Upper lobe of right lung (tissue), 1 donor: ENCODE results near the gene TMEM129. TPM values are rescaled to one million over a fixed set of nuclear protein-coding genes. Genes with fewer than 3 reads are reported as not detected.

ENCODE experiments used
- ATAC-seq: fragments of 200-7000 bp; cut with Tn5 transposase; one replicate; pipeline ENCODE4 v1.9.1; 2020; ENCODE audit warnings: mild to moderate bottlenecking, moderate library complexity
- DNase-seq: peaks from one replicate; pipeline ENCODE4 v3.0.0-alpha.2; 2020
- H3K27ac ChIP-seq: fragments of 200-600 bp; one replicate; pipeline ENCODE4 v1.8.0; 2022
- H3K27me3 ChIP-seq: fragments of 200-600 bp; one replicate; pipeline ENCODE4 v1.8.0; 2022; ENCODE audit warnings: mild to moderate bottlenecking
- H3K36me3 ChIP-seq: fragments of 200-600 bp; one replicate; pipeline ENCODE4 v1.8.0; 2022
- H3K4me1 ChIP-seq: fragments of 200-600 bp; one replicate; pipeline ENCODE4 v1.8.0; 2022
- H3K4me3 ChIP-seq: fragments of 200-600 bp; one replicate; pipeline ENCODE4 v1.8.0; 2022; ENCODE audit warnings: mild to moderate bottlenecking
- H3K9me3 ChIP-seq: fragments of 200-600 bp; one replicate; pipeline ENCODE4 v1.8.0; 2022
- intact Hi-C: fragments of 100-400 bp; cut with DNase I; formaldehyde crosslinking; loops from one replicate; pipeline ENCODE4 v1.11.0; 2022
- long read RNA-seq: library from polyadenylated mRNA; unstranded; transcript quantifications from one replicate; pipeline ENCODE4 v2.0.0, GENCODE V29; 2021
- total RNA-seq: library from RNA; stranded (reverse); fragmentation: NEBNext Ultra II Directional; extraction: Animal tissue kit (Norgen Biotek cat#: 25700); gene quantifications from one replicate; pipeline ENCODE4 v1.2.1, GENCODE V29; 2021
- TF ChIP-seq, protein P1 (sequence below): fragments of 200-600 bp; IDR thresholded peaks from one replicate; pipeline ENCODE4 v1.8.0; 2022; ENCODE audit warnings: antibody characterized with exemption
- donor health status: DM: no; HTN: yes; CAD: no; lungs with severe emphysema.

Gene TMEM129, protein sequence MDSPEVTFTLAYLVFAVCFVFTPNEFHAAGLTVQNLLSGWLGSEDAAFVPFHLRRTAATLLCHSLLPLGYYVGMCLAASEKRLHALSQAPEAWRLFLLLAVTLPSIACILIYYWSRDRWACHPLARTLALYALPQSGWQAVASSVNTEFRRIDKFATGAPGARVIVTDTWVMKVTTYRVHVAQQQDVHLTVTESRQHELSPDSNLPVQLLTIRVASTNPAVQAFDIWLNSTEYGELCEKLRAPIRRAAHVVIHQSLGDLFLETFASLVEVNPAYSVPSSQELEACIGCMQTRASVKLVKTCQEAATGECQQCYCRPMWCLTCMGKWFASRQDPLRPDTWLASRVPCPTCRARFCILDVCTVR
- total RNA-seq, result 33.2 TPM
- long read RNA-seq, transcript TMEM129-204 (2 exons, 958 nt), result minor isoform, 9 of 129 reads
- long read RNA-seq, transcript TMEM129-202 (4 exons, 2,810 nt), result major isoform, 55 of 129 reads
- long read RNA-seq, partial matches to known transcripts, result 30 of 129 reads
- long read RNA-seq, other reads (novel, unspliced or antisense), result 29 of 129 reads

DNA sequence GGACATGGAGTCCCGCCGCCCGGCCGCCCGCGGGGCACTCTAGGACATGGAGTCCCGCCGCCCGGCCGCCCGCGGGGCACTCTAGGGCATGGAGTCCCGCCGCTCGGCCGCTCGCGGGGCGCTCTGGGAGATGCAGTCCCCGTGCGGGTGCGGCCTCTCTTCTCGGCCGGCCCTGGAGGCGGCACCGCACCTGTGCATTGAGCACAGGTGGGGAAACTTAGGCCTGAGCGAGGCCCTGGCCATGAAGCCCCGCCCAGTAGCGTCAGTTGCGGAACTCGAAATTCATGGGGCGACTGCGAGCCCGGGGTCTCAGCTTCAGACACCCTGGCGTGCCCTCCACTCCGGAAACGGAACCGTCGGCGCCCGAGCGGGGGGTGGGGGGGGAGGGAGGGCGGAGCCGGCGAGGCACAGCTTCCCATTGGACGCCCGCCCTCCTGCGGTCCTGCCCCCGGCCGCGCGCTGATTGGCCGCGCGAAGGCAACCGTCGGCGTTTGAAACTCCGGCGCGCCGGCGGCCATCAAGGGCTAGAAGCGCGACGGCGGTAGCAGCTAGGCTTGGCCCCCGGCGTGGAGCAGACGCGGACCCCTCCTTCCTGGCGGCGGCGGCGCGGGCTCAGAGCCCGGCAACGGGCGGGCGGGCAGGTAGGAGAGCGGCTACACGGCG is at the start of gene TMEM129, which contains the start of gene TACC3:
TSS of gene TMEM129 (minus strand) at position 321 of the 663 bp plus-strand sequence. CDS start 486 bp downstream, outside the sequence.
TSS of gene TACC3 (plus strand) at position 519 of the 663 bp plus-strand sequence. CDS start 1,901 bp downstream, outside the sequence.
- peak within 1 kb of the TSS; percentile 89 for H3K4me3 ChIP-seq
- no peaks in the 10 kb centered on the region for H3K9me3 ChIP-seq
- H3K36me3 ChIP-seq, result peaks cover 20% of the 10 kb centered on the region
- TF ChIP-seq, protein P1, sequence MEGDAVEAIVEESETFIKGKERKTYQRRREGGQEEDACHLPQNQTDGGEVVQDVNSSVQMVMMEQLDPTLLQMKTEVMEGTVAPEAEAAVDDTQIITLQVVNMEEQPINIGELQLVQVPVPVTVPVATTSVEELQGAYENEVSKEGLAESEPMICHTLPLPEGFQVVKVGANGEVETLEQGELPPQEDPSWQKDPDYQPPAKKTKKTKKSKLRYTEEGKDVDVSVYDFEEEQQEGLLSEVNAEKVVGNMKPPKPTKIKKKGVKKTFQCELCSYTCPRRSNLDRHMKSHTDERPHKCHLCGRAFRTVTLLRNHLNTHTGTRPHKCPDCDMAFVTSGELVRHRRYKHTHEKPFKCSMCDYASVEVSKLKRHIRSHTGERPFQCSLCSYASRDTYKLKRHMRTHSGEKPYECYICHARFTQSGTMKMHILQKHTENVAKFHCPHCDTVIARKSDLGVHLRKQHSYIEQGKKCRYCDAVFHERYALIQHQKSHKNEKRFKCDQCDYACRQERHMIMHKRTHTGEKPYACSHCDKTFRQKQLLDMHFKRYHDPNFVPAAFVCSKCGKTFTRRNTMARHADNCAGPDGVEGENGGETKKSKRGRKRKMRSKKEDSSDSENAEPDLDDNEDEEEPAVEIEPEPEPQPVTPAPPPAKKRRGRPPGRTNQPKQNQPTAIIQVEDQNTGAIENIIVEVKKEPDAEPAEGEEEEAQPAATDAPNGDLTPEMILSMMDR, result no peak
- H3K27ac ChIP-seq, result peak within 1 kb of the TSS; percentile 91
- DNase-seq, result peak; percentile 97
- H3K27me3 ChIP-seq, result no peaks in the 10 kb centered on the region
- peak; percentile 93 for ATAC-seq
- peaks cover 21% of the 10 kb centered on the region for H3K4me1 ChIP-seq
- intact Hi-C loops, result no loop called here

DNA sequence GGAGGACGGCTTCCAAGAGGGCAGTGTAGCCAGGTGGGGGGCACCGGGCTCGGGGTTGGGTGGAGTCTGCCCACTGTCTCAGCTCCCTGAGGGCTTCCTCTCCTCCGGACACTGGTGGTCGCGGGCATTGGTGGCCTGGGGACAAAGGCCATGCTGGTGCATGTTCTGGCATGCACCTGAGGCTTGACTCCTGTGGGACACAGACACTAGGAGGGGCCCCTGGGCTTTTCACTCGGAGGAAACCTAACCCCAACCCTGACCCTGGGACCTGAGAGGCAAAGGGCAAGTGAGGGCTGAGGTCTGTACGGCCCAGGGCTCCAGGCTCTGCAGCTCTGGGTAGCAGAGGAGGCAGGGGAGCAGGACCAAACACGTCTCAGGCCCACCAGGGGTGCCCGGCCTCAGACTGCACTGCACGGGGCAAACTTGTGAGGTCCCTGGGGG is 49.7 kb upstream of the TMEM129 start:
- Histone ChIP-seq H3K27ac (no peak overlapping the region), H3K27me3 (peaks cover 5% of the 10 kb centered on the region), H3K4me3 (no peak overlapping the region), H3K4me1 (peaks cover 6% of the 10 kb centered on the region), H3K36me3 (no peaks in the 10 kb centered on the region), H3K9me3 (no peaks in the 10 kb centered on the region)
- no peak for ATAC-seq
- no peak for DNase-seq
- TF ChIP-seq, protein P1, result no peak
- intact Hi-C loops, result no loop called here

DNA sequence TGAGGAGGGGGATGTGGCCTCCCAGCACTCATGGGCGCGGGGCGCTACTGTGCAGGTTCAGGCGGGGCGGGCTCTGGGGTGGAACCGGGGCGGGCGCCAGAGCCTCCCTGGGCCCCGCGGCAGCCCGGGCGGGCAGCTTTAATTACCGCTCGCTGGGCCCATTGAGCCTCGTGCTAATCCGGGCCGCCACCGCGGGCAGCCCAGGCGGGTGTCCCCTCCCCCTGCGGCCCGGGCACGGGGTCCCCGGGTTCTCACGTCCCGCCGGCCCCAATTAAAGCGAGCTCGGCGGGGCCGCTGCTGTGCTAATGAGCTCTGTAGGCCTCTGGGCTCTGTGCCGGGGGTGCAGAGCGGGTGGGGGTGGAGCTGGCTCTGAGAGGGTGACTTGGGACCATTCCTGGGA is 49.1 kb upstream of the TMEM129 start:
- TF ChIP-seq, protein P1, result no peak
- Histone ChIP-seq H3K27me3 (peaks cover 5% of the 10 kb centered on the region), H3K27ac (no peak overlapping the region), H3K9me3 (no peaks in the 10 kb centered on the region), H3K36me3 (no peaks in the 10 kb centered on the region), H3K4me1 (peaks cover 6% of the 10 kb centered on the region), H3K4me3 (no peak overlapping the region)
- ATAC-seq (no peak), DNase-seq (no peak)
- intact Hi-C loops, result no loop called here

DNA sequence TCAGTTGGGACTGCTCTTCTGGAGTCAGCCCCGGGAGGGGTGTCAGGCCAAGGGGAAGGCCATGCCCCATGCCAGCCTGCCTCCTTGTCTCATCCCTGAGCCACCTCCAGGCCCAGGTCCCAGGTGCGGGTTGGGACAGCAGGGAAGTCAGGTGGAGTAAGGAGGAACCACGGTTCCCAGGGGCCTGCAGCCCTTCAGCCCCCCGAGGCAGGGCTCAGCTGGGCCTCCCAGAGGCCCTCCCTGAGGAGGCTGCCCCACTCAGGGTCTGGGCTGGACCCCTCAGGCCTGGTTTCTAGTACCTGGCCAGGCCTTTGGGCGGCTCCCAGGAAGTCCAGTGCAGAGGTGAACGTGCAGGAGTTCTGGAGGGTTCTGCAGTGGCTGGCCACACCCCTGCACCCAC is 48.6 kb upstream of the TMEM129 start:
- H3K9me3 ChIP-seq, result no peaks in the 10 kb centered on the region
- H3K27ac ChIP-seq, result peak overlapping the region; percentile 78
- no peaks in the 10 kb centered on the region for H3K36me3 ChIP-seq
- H3K27me3 ChIP-seq, result peaks cover 5% of the 10 kb centered on the region
- intact Hi-C loops, result no loop called here
- ATAC-seq (no peak), DNase-seq (no peak)
- TF ChIP-seq, protein P1, result no peak
- no peak overlapping the region for H3K4me3 ChIP-seq
- peaks cover 6% of the 10 kb centered on the region for H3K4me1 ChIP-seq

DNA sequence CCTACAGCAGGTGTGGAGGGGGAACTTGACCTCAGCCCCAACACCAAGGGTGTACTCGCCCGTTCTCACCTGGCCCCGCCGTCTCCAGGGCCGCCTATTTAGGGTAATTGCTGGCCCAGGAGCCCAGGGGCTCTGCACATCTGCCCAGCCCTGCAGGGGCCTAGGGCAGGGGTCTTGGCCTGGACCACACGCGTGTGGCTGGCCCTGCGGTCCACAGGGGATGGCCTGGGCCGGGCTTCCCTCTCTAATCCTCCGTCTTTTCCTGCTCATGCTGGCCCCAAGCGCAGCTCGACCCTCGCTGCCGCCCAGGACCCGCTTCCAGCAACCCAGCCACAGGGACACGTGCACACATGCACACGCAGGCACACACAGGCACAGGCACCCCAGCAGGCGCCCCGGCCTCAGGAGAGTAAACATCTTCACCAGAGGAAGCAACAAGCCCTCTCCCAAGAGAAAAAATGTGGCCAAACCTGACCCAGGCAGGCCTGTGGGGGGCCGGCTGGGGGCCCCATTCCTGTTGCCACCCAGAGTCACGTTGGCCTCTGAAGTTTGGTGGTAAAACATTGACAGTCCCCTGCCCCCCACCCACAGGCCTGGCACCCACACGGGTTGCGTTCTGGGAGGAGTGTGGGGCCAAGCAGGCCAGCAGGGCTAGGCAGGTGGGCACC is 47.4 kb upstream of the TMEM129 start:
- Histone ChIP-seq H3K4me3 (peak overlapping the region; percentile 40), H3K4me1 (peaks cover 11% of the 10 kb centered on the region), H3K36me3 (no peaks in the 10 kb centered on the region), H3K27me3 (peaks cover 5% of the 10 kb centered on the region), H3K27ac (peak overlapping the region; percentile 78), H3K9me3 (no peaks in the 10 kb centered on the region)
- ATAC-seq (peak; percentile 68), DNase-seq (peak; percentile 88)
- intact Hi-C loops, result no loop called here
- TF ChIP-seq, protein P1, result no peak
